IMR-90 (cell line): ENCODE measurements around the gene RAB1A. TPM values are rescaled to one million over a fixed set of nuclear protein-coding genes. Genes with fewer than 3 reads are reported as not detected.
A peak's percentile ranks its signal among the peaks of the same experiment; 100 is the strongest.

ENCODE experiments used
- ATAC-seq: fragments of 200-7000 bp; cut with Tn5 transposase; 2 replicates; pipeline ENCODE4 v1.9.1; 2020; ENCODE audit warnings: low read depth, mild to moderate bottlenecking, moderate library complexity
- BruUV-seq: library from RNA; stranded (reverse); fragments of 400-500 nt; replicated peaks from 2 replicates; lab custom pipeline; 2021; lab: Mats Ljungman, UMichigan
- CTCF ChIA-PET: fragments of 300-600 bp; formaldehyde crosslinking; extraction: SDS; loops from one replicate; lab custom pipeline; 2021; ENCODE audit warnings: antibody characterized with exemption; lab: Yijun Ruan, JAX
- POLR2A ChIA-PET: fragments of 300-600 bp; sonication (Branson Sonifier 250); formaldehyde crosslinking; loops from one replicate; lab custom pipeline; 2022; ENCODE audit warnings: antibody characterized with exemption; ENCODE audit not compliant: unreplicated experiment; lab: Charles Lee
- DNase-seq: peaks from one replicate; pipeline ENCODE4 v3.0.0; 2013
- H2AFZ ChIP-seq: replicated peaks from 2 replicates; pipeline ENCODE3; 2013; ENCODE audit warnings: low read length, mild to moderate bottlenecking; ENCODE audit not compliant: poor library complexity
- H2AK5ac ChIP-seq: 2 replicates; pipeline ENCODE4 v1.6.1; 2013; ENCODE audit warnings: low read depth, low read length, inconsistent platforms
- H2AK9ac ChIP-seq: replicated peaks from 2 replicates; pipeline ENCODE3; 2013; ENCODE audit warnings: mild to moderate bottlenecking, low read depth, low read length, moderate library complexity; ENCODE audit not compliant: poor library complexity
- H2BK120ac ChIP-seq: 2 replicates; pipeline ENCODE4 v1.6.1; 2013; ENCODE audit warnings: low read depth, low read length, inconsistent platforms
- H2BK15ac ChIP-seq: 3 replicates; pipeline ENCODE4 v1.6.1; 2013; ENCODE audit warnings: low read depth, low read length, inconsistent platforms
- H2BK20ac ChIP-seq: 2 replicates; pipeline ENCODE4 v1.6.1; 2013; ENCODE audit warnings: low read depth, mild to moderate bottlenecking, inconsistent platforms, low read length, moderate library complexity
- H2BK5ac ChIP-seq: 2 replicates; pipeline ENCODE4 v1.6.1; 2013; ENCODE audit warnings: mild to moderate bottlenecking, low read depth, low read length, inconsistent platforms; ENCODE audit not compliant: poor library complexity, severe bottlenecking
- H3K14ac ChIP-seq: replicated peaks from 2 replicates; pipeline ENCODE4 v1.6.1; 2013; ENCODE audit warnings: low read depth, low read length, inconsistent platforms
- H3K18ac ChIP-seq: 2 replicates; pipeline ENCODE4 v1.6.1; 2013; ENCODE audit warnings: low read depth, low read length, control low read depth
- H3K23ac ChIP-seq: 2 replicates; pipeline ENCODE4 v1.6.1; 2013; ENCODE audit warnings: low read depth, low read length, inconsistent platforms
- H3K27ac ChIP-seq: 2 replicates; pipeline ENCODE4 v1.5.1; 2013; ENCODE audit warnings: mild to moderate bottlenecking, control low read depth, low read length; ENCODE audit not compliant: insufficient read depth
- H3K27me3 ChIP-seq: 2 replicates; pipeline ENCODE4 v1.6.1; 2013; ENCODE audit warnings: low read length; ENCODE audit not compliant: control insufficient read depth, insufficient read depth
- H3K36me3 ChIP-seq: 2 replicates; pipeline ENCODE4 v1.6.1; 2013; ENCODE audit warnings: low read length, mixed read lengths; ENCODE audit not compliant: control insufficient read depth, insufficient read depth
- H3K4ac ChIP-seq: 2 replicates; pipeline ENCODE4 v1.6.1; 2013; ENCODE audit warnings: low read depth, low read length, inconsistent platforms
- H3K4me1 ChIP-seq: 2 replicates; pipeline ENCODE4 v1.6.1; 2013; ENCODE audit warnings: low read length, mixed read lengths; ENCODE audit not compliant: control insufficient read depth, insufficient read depth
- H3K4me2 ChIP-seq: 2 replicates; pipeline ENCODE4 v1.6.1; 2013; ENCODE audit warnings: low read depth, mild to moderate bottlenecking, control low read depth, low read length, moderate library complexity
- H3K4me3 ChIP-seq: 2 replicates; pipeline ENCODE4 v1.5.1; 2013; ENCODE audit warnings: low read depth, mild to moderate bottlenecking, control low read depth, low read length, moderate library complexity; ENCODE audit not compliant: insufficient read depth
- H3K56ac ChIP-seq: 2 replicates; pipeline ENCODE4 v1.6.1; 2013; ENCODE audit warnings: low read length, inconsistent platforms; ENCODE audit not compliant: insufficient read depth; ENCODE audit errors: extremely low read depth
- H3K79me1 ChIP-seq, 2 experiments: 2 replicates each; pipeline ENCODE4 v1.6.1; 2013; ENCODE audit warnings: low read length in 2 of 2, inconsistent platforms in 1 of 2, low read depth in 1 of 2
- H3K9ac ChIP-seq: 2 replicates; pipeline ENCODE4 v1.6.1; 2013; ENCODE audit warnings: low read depth, low read length, control low read depth
- H3K9me1 ChIP-seq: 2 replicates; pipeline ENCODE4 v1.6.1; 2013; ENCODE audit warnings: low read length, inconsistent platforms; ENCODE audit not compliant: insufficient read depth
- H3K9me3 ChIP-seq: 2 replicates; pipeline ENCODE4 v1.6.1; 2013; ENCODE audit warnings: low read length; ENCODE audit not compliant: control insufficient read depth, insufficient read depth
- H4K20me1 ChIP-seq: 2 replicates; pipeline ENCODE4 v1.6.1; 2013; ENCODE audit warnings: low read length, inconsistent platforms; ENCODE audit not compliant: insufficient read depth
- H4K5ac ChIP-seq: 2 replicates; pipeline ENCODE4 v1.6.1; 2013; ENCODE audit warnings: mild to moderate bottlenecking, low read depth, low read length, control low read depth
- H4K8ac ChIP-seq, 2 experiments: 2 replicates each; pipeline ENCODE4 v1.6.1; 2013; ENCODE audit warnings: low read depth in 2 of 2, low read length in 2 of 2, control low read depth in 1 of 2, inconsistent platforms in 1 of 2
- H4K91ac ChIP-seq: 2 replicates; pipeline ENCODE4 v1.6.1; 2013; ENCODE audit warnings: low read depth, low read length, inconsistent platforms; ENCODE audit not compliant: insufficient read depth
- BHLHE40 ChIP-seq: fragments of 150-350 bp; IDR thresholded peaks from 2 replicates; pipeline ENCODE4 v1.6.1; 2016; ENCODE audit warnings: mild to moderate bottlenecking, low read depth, low read length
- CEBPB ChIP-seq: IDR thresholded peaks from 2 replicates; pipeline ENCODE4 v1.6.1; 2012; ENCODE audit warnings: low read depth, low read length, improper control_type of control experiment
- CHD1 ChIP-seq: IDR thresholded peaks from 2 replicates; pipeline ENCODE4 v1.6.1; 2012; ENCODE audit warnings: low read depth, low read length, improper control_type of control experiment
- FOS ChIP-seq: fragments of 150-350 bp; IDR thresholded peaks from 2 replicates; pipeline ENCODE4 v1.6.1; 2016; ENCODE audit warnings: low read depth, low read length
- MAFK ChIP-seq: IDR thresholded peaks from 2 replicates; pipeline ENCODE4 v1.6.1; 2012; ENCODE audit warnings: low read depth, low read length, improper control_type of control experiment
- MAZ ChIP-seq: IDR thresholded peaks from 2 replicates; pipeline ENCODE4 v1.6.1; 2012; ENCODE audit warnings: low read depth, mild to moderate bottlenecking, low read length, improper control_type of control experiment, moderate library complexity, borderline replicate concordance
- MXI1 ChIP-seq: IDR thresholded peaks from 2 replicates; pipeline ENCODE4 v1.6.1; 2012; ENCODE audit warnings: low read depth, mild to moderate bottlenecking, low read length, moderate library complexity, borderline replicate concordance
- NFE2L2 ChIP-seq: fragments of 150-350 bp; IDR thresholded peaks from 2 replicates; pipeline ENCODE4 v1.6.1; 2016; ENCODE audit warnings: low read depth, mild to moderate bottlenecking, low read length
- POLR2A ChIP-seq: IDR thresholded peaks from 2 replicates; pipeline ENCODE4 v1.6.1; 2012; ENCODE audit warnings: mild to moderate bottlenecking, low read depth, low read length
- RAD21 ChIP-seq: IDR thresholded peaks from 2 replicates; pipeline ENCODE4 v1.6.1; 2012; ENCODE audit warnings: low read length, improper control_type of control experiment
- RCOR1 ChIP-seq: IDR thresholded peaks from 2 replicates; pipeline ENCODE4 v1.6.1; 2012; ENCODE audit warnings: mild to moderate bottlenecking, low read length, improper control_type of control experiment; ENCODE audit not compliant: insufficient replicate concordance
- RFX5 ChIP-seq: IDR thresholded peaks from 2 replicates; pipeline ENCODE4 v1.8.0; 2012; ENCODE audit warnings: low read depth, mild to moderate bottlenecking, low read length, moderate library complexity
- SMC3 ChIP-seq: fragments of 150-350 bp; IDR thresholded peaks from 2 replicates; pipeline ENCODE4 v1.6.1; 2016; ENCODE audit warnings: low read depth, mild to moderate bottlenecking, antibody characterized with exemption, low read length, moderate library complexity
- WGBS, 2 experiments: methylation state at CpG; one replicate each; pipeline versions ENCODE4 v1.1.5 to v1.1.7; 2013; ENCODE audit warnings: missing lambda C conversion rate in 2 of 2; ENCODE audit not compliant: insufficient read length in 1 of 2; ENCODE audit errors: extremely low coverage in 2 of 2; 5-methylcytosine and 5-hydroxymethylcytosine counted together
- dilution Hi-C: fragments of 300-500 bp; cut with HindIII; formaldehyde crosslinking; loops from one replicate; pipeline ENCODE4 v1.14.3; 2018; ENCODE audit warnings: low sequenced_read_pairs; ENCODE audit not compliant: unreplicated experiment
- in situ Hi-C: fragments of 300-500 bp; cut with MboI; formaldehyde crosslinking; loops from 3 replicates; pipeline ENCODE4 v1.14.3; 2019; ENCODE audit warnings: low sequenced_read_pairs, inconsistent platforms, mixed read lengths
- intact Hi-C: fragments of 100-400 bp; cut with micrococcal nuclease; formaldehyde crosslinking; loops from 2 replicates; pipeline ENCODE4 v1.10.0; 2022
- polyA plus RNA-seq, 3 experiments: library from polyadenylated mRNA; depleted of rRNA; stranded (reverse); fragments of >200 nt; gene quantifications; 2 replicates each; pipeline ENCODE4 v1.2.3, GENCODE V29; 2012; ENCODE audit warnings: low replicate concordance in 1 of 3
- total RNA-seq: library from RNA; depleted of rRNA; stranded (reverse); fragments of >200 nt; gene quantifications from 2 replicates; pipeline ENCODE4 v1.2.3, GENCODE V29; 2012
- TF ChIP-seq, protein P1 (sequence below): fragments of 150-350 bp; IDR thresholded peaks from 2 replicates; pipeline ENCODE4 v1.6.1; 2017; ENCODE audit warnings: mild to moderate bottlenecking, antibody characterized with exemption, low read length, low read depth
- TF ChIP-seq, protein P2 (sequence below): conservative IDR thresholded peaks from 2 replicates; pipeline ENCODE4 v1.5.1; 2012; ENCODE audit warnings: mild to moderate bottlenecking, low read depth, low read length, improper control_type of control experiment
- TF ChIP-seq, protein P3 (sequence below): fragments of 150-350 bp; IDR thresholded peaks from 2 replicates; pipeline ENCODE4 v1.6.1; 2016; ENCODE audit warnings: low read depth, mild to moderate bottlenecking, low read length, moderate library complexity, borderline replicate concordance

RAB1A gene
- total and polyA plus RNA-seq, 2 of the 4 experiments (the other 2 are of a cell fraction) = 114 to 169 TPM

DNA sequence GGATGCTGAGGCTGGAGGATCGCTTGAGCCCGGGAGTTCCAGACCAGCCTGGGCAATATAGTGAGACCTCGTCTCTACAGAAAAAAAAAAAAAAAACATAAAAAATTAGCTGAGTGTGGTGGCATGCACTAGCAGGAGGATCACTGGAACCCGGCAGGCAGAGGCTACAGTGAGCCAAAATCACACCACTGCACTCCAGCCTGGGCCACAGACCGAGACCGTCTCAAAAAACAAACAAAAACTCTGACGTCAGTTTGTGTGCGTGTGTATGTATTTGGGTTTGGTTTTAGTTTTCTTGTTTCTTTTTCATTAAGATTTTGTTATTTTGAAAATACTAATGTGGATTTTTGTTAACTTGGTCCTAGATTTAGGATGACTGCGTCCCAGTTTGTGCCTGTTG is 54.7 kb downstream of the RAB1A start:
- no peak overlapping the region for H3K27ac ChIP-seq
- peak; percentile 29 for DNase-seq
- peak overlapping the region; percentile 30 for H2BK5ac ChIP-seq
- CTCF ChIA-PET = interaction anchor here (0.6 kb wide), 2 partner anchors 154 to 164 kb away, joined by 3 read pairs; no protein-coding TSS in a partner anchor
- H2BK15ac ChIP-seq = no peak overlapping the region
- H3K4me3 ChIP-seq = no peak overlapping the region
- H3K18ac ChIP-seq = no peak overlapping the region
- no peak overlapping the region for H4K91ac ChIP-seq
- H2BK120ac ChIP-seq = no peak overlapping the region
- H3K27me3 ChIP-seq = no peaks in the 10 kb centered on the region
- POLR2A ChIA-PET = no interaction called here
- no TSS peak for BruUV-seq
- ATAC-seq = no peak
- no peak overlapping the region for H3K56ac ChIP-seq
- no peak overlapping the region for H2BK20ac ChIP-seq
- peaks cover 56% of the 10 kb centered on the region for H4K20me1 ChIP-seq
- WGBS, 2 experiments = 80% methylated on average over 1 of the region's 9 CpGs; no CpG with 5 or more reads in 1 of the 2 experiments
- peaks cover 25% of the 10 kb centered on the region for H3K4me1 ChIP-seq
- no peak overlapping the region for H4K8ac ChIP-seq
- dilution Hi-C loops = no loop called here
- intact Hi-C loops = no loop called here
- TF ChIP-seq MXI1 = no peak
- TF ChIP-seq SMC3 = no peak
- TF ChIP-seq, protein P1, sequence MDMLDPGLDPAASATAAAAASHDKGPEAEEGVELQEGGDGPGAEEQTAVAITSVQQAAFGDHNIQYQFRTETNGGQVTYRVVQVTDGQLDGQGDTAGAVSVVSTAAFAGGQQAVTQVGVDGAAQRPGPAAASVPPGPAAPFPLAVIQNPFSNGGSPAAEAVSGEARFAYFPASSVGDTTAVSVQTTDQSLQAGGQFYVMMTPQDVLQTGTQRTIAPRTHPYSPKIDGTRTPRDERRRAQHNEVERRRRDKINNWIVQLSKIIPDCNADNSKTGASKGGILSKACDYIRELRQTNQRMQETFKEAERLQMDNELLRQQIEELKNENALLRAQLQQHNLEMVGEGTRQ = no peak
- no peak for TF ChIP-seq FOS
- TF ChIP-seq POLR2A = no peak
- no peak for TF ChIP-seq BHLHE40
- TF ChIP-seq, protein P2, sequence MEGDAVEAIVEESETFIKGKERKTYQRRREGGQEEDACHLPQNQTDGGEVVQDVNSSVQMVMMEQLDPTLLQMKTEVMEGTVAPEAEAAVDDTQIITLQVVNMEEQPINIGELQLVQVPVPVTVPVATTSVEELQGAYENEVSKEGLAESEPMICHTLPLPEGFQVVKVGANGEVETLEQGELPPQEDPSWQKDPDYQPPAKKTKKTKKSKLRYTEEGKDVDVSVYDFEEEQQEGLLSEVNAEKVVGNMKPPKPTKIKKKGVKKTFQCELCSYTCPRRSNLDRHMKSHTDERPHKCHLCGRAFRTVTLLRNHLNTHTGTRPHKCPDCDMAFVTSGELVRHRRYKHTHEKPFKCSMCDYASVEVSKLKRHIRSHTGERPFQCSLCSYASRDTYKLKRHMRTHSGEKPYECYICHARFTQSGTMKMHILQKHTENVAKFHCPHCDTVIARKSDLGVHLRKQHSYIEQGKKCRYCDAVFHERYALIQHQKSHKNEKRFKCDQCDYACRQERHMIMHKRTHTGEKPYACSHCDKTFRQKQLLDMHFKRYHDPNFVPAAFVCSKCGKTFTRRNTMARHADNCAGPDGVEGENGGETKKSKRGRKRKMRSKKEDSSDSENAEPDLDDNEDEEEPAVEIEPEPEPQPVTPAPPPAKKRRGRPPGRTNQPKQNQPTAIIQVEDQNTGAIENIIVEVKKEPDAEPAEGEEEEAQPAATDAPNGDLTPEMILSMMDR = no peak
- TF ChIP-seq RCOR1 = no peak
- TF ChIP-seq MAFK = no peak
- no peak for TF ChIP-seq NFE2L2
- TF ChIP-seq MAZ = no peak
- no peak for TF ChIP-seq RFX5
- TF ChIP-seq, protein P3, sequence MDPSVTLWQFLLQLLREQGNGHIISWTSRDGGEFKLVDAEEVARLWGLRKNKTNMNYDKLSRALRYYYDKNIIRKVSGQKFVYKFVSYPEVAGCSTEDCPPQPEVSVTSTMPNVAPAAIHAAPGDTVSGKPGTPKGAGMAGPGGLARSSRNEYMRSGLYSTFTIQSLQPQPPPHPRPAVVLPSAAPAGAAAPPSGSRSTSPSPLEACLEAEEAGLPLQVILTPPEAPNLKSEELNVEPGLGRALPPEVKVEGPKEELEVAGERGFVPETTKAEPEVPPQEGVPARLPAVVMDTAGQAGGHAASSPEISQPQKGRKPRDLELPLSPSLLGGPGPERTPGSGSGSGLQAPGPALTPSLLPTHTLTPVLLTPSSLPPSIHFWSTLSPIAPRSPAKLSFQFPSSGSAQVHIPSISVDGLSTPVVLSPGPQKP = no peak
- no peak for TF ChIP-seq CEBPB
- no peak for TF ChIP-seq CHD1
- TF ChIP-seq RAD21 = no peak
- H3K4me2 ChIP-seq = 0 out of 2 replicates have a peak overlapping the region, but pooled peaks have one; percentile 13
- H3K79me1 ChIP-seq = peaks cover 20 to 80% of the 10 kb centered on the region in 2 experiments
- in situ Hi-C loops = no loop called here
- no peak overlapping the region for H3K4ac ChIP-seq
- H3K14ac ChIP-seq = no peak overlapping the region
- H3K23ac ChIP-seq = no peak overlapping the region
- no peak overlapping the region for H2AK5ac ChIP-seq
- peaks cover 23% of the 10 kb centered on the region for H3K9me1 ChIP-seq
- H4K5ac ChIP-seq = no peak overlapping the region
- H3K9ac ChIP-seq = no peak overlapping the region
- no peak overlapping the region for H2AK9ac ChIP-seq
- no peak overlapping the region for H2AFZ ChIP-seq
- no peaks in the 10 kb centered on the region for H3K9me3 ChIP-seq
- H3K36me3 ChIP-seq = peaks cover 51% of the 10 kb centered on the region
